Measurements from ENCODE around the gene RPS25. TPM values are rescaled to one million over a fixed set of nuclear protein-coding genes. Genes with fewer than 3 reads are reported as not detected.
"Not testable (repeated sequence)": the region's sequence is repeated elsewhere in the genome, so short reads cannot be mapped to it uniquely, and the experiment has no call there.

The RPS25 gene
- total RNA-seq, 1 donor from 2014 or later, result 857 TPM

- intact Hi-C loops (cut with DNase I), result no loop called here
- TF ChIP-seq CTCF (IDR thresholded peaks at IDR 0.05), result no peak
Measured at GRCh38 chr11:118996926-118997626, 21.1 kb downstream of the RPS25 start.

DNA sequence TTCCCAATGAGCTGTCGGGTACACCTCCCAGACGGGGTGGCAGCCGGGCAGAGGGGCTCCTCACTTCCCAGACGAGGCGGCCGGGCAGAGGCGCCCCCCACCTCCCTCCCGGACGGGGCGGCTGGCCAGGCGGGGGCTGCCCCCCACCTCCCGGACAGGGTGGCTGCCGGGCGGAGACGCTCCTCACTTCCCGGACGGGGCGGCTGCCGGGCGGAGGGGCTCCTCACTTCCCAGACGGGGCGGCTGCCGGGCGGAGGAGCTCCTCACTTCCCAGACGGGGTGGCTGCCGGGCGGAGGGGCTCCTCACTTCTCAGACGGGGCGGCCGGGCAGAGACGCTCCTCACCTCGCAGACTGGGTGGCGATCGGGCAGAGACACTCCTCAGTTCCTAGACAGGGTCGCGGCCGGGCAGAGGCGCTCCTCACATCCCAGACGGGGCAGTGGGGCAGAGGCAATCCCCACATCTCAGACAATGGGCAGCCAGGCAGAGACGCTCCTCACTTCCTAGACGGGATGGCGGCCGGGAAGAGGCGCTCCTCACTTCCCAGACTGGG lies 26.6 kb downstream of the RPS25 start:
- H3K4me1 ChIP-seq, result not testable (repeated sequence)

More at GRCh38 chr11:118996926-118997626, 21.1 kb downstream of the RPS25 start:
- Histone ChIP-seq H3K27ac (peak overlapping the region; percentile 91 to 93), H3K27me3 (no peaks in the 10 kb centered on the region), H3K36me3 (peaks cover 6 to 24% of the 10 kb centered on the region in 2 donors), H3K9me3 (no peaks in the 10 kb centered on the region), H3K4me3 (peak overlapping the region; percentile 81 to 91), H3K4me1 (peaks cover 9 to 20% of the 10 kb centered on the region in 2 donors)
- DNase-seq (ENCODE audit: low spot score in 2 of 2), result no peak

GRCh38 chr11:118988280-118988679 lies 29.9 kb downstream of the RPS25 start:
- no peak for TF ChIP-seq CTCF (IDR thresholded peaks at IDR 0.05)
- H3K36me3 ChIP-seq, result no peaks in the 10 kb centered on the region
- no peaks in the 10 kb centered on the region for H3K9me3 ChIP-seq
- H3K4me3 ChIP-seq, result no peak overlapping the region
- H3K4me1 ChIP-seq, result no peaks in the 10 kb centered on the region
- H3K27me3 ChIP-seq, result no peaks in the 10 kb centered on the region
- intact Hi-C loops (cut with DNase I), result no loop called here
- H3K27ac ChIP-seq, result no peak overlapping the region
- no peak for DNase-seq (ENCODE audit: low spot score in 2 of 2)

More for the DNA sequence above, 26.6 kb downstream of the RPS25 start:
- H3K4me3 ChIP-seq; intact Hi-C loops (cut with DNase I); H3K27ac ChIP-seq; H3K27me3 ChIP-seq; H3K36me3 ChIP-seq; H3K9me3 ChIP-seq; DNase-seq (ENCODE audit: low spot score in 2 of 2): not testable (repeated sequence)

- TF ChIP-seq CTCF (IDR thresholded peaks at IDR 0.05), result no peak
- no peak for DNase-seq (ENCODE audit: low spot score in 2 of 2)
- H3K27me3 ChIP-seq, result no peaks in the 10 kb centered on the region
- no peak overlapping the region for H3K4me3 ChIP-seq
- intact Hi-C loops (cut with DNase I), result no loop called here
- no peaks in the 10 kb centered on the region for H3K36me3 ChIP-seq
- no peaks in the 10 kb centered on the region for H3K9me3 ChIP-seq
- H3K27ac ChIP-seq, result no peak overlapping the region
- no peaks in the 10 kb centered on the region for H3K4me1 ChIP-seq
Measured at GRCh38 chr11:118984825-118985224, 33.3 kb downstream of the RPS25 start.

- H3K27ac ChIP-seq; H3K36me3 ChIP-seq; intact Hi-C loops (cut with DNase I); H3K4me1 ChIP-seq; H3K27me3 ChIP-seq; H3K4me3 ChIP-seq; DNase-seq (ENCODE audit: low spot score in 2 of 2); H3K9me3 ChIP-seq: not testable (repeated sequence)
Measured at GRCh38 chr11:118984337-118984736, 33.8 kb downstream of the RPS25 start.

DNA sequence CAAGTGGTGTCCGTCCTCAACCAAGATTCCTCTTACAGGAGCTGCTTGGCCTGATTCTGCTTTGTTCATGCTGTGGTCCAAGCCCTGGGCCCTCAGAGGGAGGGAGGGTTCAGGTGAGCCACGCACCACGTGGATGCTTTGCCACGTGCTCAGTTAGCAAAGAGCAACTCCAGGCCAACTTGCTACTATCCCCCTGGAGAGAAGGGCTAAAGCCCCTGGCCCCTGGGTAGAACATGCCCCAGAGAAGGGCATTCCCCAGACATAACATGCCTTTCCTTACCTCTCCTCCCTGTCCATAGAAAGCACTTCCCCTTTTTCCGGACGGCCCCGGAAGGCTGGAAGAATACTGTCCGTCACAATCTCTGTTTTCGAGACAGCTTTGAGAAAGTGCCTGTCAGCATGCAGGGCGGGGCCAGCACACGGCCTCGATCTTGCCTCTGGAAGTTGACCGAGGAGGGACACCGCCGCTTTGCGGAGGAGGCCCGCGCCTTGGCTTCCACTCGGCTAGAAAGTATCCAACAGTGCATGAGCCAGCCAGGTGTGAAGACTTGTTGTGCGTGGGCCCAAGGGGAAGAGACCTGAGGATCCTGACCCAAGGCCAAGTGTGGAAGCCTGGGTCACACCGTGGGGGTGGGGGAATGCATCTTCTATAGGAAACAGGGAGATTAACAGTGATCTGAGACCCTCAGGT lies 37.8 kb downstream of the RPS25 start:
- Histone ChIP-seq H3K9me3 (no peaks in the 10 kb centered on the region), H3K4me3 (no peak overlapping the region), H3K4me1 (no peaks in the 10 kb centered on the region), H3K36me3 (no peaks in the 10 kb centered on the region), H3K27me3 (no peaks in the 10 kb centered on the region), H3K27ac (no peak overlapping the region)
- DNase-seq (ENCODE audit: low spot score in 2 of 2), result no peak
- intact Hi-C loops (cut with DNase I), result no loop called here
- no peak for TF ChIP-seq CTCF (IDR thresholded peaks at IDR 0.05)

All from ascending aorta (tissue), 2 donors.